Stimulated activated CD4-positive, alpha-beta T cell treated with anti-CD3 and anti-CD28 coated beads, Interleukin-1b, Interleukin-23, amount 100 ng/mL, for 48 hours (primary cell): Measurements from ENCODE around the gene SPPL2C.

Experiments used
- DNase-seq: peaks from one replicate; pipeline ENCODE4 v3.0.0-alpha.2; 2020

SPPL2C gene

GRCh38 chr17:45844695-45845375 lies at the start of gene SPPL2C:
SPPL2C (plus strand) TSS chr17:45844881; CDS start chr17:45844907, 26 bp downstream.
- DNase-seq: no peak

DNA sequence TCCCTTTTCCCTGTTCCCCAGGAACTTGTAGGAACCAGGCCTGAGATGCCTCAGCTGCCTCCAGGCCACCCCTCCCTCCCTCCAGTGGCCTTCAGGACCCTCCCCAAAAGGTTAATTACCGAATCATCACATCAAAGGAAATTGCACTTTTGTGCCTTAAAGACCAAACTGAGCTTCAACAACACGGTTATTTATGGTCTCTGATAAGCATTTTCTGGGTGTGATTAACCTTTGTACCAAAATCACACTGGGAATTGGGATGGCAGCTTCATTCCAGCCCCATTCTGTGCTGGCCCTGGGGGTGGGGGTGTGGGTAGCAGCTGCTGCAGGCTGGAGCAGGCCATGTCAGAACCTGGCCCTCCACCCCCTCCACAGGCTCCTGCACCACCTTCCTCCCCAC lies 43.9 kb upstream of the SPPL2C start:
- DNase-seq: no peak

DNA sequence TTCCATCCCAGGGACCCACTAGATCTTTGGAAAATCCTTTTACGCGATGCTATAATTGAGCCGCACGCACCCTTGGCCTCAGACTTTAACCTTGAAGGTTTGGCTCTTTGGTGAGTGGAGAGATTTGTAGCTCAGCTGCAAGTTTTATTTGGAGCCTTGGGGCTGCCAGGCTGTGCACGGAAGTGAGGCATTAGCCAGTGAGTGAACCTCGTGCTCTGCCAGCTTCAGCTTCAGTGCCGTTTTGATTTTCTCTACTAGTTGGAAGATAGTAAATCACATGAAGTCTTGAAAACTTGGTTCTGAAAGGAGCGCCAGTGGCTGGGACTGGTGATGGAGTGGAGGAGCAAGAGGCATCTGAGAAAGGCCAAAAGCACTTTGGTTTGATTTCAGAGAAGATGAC lies 43.3 kb upstream of the SPPL2C start:
- DNase-seq: no peak

DNA sequence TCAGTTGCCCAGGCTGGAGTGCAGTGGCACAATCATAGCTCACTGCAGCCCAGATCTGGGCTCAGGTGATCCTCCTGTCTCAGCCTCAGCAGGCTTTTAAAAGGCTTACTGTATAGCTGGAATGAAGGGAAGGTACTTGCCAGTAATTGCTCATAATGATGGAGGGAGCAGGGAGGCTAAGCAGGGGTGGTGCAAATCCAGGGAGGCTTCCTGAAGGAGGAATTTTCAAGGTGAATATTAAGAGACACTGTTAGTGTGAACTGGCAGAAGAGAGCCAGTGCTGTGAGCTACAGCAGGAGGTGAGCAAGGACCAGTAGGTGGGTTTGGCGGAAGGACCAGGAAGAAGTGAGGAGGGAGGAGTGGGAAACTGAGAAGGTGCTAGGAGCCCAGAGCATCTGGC lies 35.8 kb upstream of the SPPL2C start:
- DNase-seq: no peak

DNA sequence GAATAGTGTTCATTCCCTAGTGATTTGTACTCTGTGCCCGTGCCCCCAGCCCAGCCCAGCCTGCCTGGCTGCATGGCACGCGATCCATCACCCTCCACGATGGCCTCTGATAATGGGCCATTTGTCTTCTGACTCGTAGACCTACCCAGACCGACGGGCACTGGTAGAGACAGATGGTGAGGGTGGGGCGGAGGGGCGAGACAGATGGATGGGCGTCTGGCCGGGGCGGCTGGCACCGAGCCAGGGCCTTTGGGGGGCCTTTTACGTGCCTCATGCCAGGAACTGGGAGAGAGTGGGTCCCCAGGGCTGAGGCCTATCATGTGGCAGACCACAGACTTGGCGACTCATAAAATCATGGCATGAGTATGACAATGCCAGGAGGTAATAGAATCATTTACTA lies 35.2 kb upstream of the SPPL2C start:
- no peak for DNase-seq

- DNase-seq: no peak
Observed at GRCh38 chr17:45812102-45812501, 32.6 kb upstream of the SPPL2C start.

GRCh38 chr17:45813048-45813725 lies 31.5 kb upstream of the SPPL2C start:
- no peak for DNase-seq

- no peak for DNase-seq
Observed at GRCh38 chr17:45814622-45815606, 29.8 kb upstream of the SPPL2C start.

DNA sequence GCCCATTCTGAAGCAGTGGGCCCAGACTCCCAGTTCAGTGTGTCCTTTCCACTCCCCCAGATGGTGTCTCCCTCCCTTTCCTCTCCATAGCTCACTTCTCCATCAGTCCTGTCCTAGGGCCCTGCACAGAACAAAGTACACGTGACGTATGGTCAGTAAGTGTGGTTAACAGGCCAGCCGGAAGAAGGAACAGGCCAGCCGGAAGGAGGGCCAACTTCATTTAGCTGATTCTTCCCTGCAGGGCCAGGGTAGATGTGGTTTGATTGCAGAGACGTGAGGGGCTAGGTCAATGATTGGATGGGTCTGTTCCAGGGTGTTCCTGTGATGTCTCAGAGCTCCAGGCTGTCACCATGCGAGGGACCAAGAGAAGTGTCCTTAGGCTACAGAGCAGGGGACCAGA lies 28.9 kb upstream of the SPPL2C start:
- DNase-seq: no peak

DNA sequence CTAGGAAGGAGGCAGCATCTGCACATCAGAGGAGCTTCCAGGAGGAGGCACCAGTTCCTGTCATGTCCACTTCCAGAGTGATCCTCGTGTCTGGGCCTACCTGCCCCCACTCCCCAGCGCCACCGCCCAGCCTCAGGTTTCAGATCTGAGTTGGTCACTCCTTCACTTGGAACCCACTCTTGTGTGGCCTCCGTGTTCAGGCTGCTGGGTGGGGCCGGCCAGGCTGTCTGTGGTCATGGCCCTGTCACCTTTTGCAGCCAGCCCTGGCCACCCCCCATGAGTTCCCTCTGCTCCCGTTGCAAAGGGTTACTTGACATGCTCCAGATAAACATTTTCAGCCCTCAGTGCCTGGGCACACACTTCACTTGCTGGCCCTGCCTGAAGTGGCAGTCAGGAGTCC lies 26.6 kb upstream of the SPPL2C start:
- DNase-seq: no peak

DNA sequence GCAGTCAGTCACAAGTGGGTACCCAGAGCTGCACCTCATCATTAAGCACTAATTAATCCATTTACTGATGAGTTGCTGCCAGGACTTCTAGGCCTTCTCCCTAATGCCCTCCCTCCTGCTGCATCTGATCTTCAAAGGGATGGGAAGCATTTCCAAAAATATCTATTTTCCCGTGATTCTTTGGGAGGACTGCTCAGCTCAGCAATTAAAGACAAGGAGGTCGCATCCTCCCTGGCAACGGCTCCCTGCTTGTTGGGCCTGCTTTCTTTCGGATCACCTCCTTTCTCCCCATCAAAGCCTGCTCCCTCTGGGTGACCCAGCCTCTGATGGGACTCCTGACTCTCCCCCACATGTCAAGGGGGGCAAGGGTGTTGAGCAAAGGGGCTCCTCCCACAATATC lies 26.0 kb upstream of the SPPL2C start:
- DNase-seq: no peak

GRCh38 chr17:45819632-45820031 lies 25.0 kb upstream of the SPPL2C start:
- no peak for DNase-seq

DNA sequence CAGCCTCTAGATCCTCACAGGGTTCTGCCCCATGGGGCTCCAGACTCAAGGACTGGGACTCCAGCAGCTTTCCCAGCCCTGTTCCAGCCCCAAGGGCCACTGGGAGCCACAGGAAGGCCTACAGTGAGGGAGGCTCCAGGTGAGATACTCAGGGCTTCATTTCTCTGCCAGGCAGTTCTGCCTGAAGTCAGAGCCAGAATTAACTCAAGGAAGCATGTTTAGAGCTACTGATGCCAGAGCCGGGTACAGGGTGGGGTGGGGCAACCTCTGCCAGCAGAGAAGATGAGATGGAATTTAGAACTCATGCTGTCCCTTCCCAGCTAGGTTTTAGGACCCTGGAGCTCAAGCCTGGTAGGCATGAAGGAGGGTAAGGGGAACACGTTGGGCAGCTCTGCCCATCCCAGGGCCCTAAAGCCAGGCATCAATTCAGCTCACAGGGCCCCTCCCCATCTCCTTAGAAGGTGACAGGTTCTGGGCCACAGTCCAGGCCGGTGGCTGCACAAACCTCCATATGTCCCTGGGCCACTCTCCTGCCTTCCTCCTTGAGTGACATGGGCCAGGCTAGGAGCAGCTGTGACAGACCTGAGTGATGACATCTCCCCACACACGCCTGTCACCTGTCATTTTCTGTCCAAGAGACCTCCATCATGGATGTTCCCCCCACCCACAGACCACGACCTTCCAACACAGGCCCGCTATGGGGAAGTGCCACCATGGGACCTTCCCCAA lies 24.5 kb upstream of the SPPL2C start:
- DNase-seq: no peak

GRCh38 chr17:45821147-45821546 lies 23.5 kb upstream of the SPPL2C start:
- DNase-seq: no peak

DNA sequence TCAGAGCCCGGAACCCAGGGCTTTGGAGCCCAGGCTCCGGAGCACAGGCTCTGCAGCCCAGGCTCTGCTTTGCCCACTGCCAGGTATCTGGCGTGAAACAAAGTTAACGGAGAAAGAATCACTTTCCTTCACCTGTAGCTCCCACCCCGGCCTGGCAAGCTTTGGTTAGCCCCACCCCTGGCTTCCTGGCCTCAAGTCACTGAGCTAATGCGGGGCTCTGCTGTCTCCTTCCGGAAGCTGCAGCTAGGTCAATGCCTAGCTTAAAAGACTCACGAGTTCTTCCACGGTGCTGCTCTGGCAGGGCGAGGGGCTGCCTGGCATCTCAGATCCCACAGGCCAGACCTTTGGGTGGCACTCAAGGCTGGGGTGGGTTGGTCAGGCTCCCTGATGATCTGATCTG lies 21.1 kb upstream of the SPPL2C start:
- no peak for DNase-seq

DNA sequence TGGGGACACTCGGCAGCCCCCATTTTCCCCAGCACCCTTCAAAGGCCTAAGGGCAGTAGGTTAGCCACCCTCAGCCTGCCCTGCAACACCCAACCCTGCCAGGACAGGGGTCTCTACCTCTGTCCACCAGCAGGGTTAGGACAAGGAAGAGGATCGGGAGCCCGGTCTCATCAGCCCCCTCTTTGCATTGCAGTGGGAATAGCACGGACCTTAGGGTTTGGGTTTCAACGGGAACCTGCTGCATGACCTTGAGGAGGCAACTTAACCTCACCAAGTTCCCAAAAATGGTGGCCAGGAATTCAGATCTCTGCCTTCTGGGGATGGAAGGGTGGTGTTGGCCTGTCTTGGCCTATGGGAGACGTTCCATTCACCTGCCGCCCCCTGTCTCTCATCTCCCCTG lies 20.2 kb upstream of the SPPL2C start:
- no peak for DNase-seq

- no peak for DNase-seq
Observed at GRCh38 chr17:45824901-45825492, 19.7 kb upstream of the SPPL2C start.

DNA sequence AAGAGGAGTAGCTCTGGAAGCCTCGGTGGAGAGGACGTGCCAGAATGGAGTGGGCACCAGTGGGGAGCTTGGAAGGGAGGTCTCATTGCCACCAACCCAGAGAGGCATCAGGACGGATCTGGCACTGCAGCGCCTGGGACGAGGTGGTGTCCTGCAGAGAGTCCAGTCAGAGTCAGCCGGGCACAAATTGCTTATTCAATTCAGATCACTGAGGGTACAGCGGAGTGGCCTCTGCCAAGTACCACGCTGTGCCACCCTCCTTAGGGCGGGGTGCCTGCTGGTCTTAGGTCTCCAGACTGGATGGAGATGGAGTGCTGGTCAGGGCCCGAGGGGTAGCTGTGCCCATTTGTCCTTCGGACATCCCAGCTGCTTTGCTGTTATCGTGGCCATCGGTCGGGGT lies 18.9 kb upstream of the SPPL2C start:
- DNase-seq: no peak

DNA sequence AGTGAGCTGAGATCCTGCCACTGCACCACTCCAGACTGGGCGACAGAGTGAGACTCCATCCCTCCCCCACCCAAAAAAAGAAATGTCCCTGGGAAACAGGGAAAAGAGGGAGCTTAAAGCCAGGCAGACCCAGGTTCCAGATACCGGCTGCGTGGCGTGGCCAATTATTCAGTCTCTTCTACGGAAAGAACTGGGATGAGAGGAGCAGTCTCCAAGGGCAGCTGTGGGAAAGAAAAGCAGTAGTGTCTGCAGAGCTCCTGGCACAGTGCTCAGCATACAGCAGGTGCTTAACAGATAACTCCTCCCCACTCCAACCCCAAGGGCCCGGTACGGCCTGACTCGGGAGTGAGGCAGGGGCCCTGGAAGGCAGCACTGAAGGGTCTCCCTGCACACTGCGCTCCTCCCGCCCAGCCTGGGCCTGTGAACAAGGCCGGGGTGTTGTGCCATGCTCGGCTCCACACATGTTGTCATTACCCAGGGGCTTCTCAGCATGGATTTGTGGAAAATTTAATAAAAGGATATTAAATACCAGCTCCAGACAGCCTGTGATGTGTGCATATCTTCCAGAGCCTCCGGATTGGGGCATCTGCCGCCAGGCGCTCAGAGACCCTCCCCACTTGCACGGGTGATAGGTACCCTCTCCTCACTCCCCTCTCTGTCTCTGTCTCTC lies 17.6 kb upstream of the SPPL2C start:
- no peak for DNase-seq

- DNase-seq: no peak
Observed at GRCh38 chr17:45828171-45828570, 16.5 kb upstream of the SPPL2C start.

GRCh38 chr17:45828582-45829133 lies 16.0 kb upstream of the SPPL2C start:
- no peak for DNase-seq

GRCh38 chr17:45833920-45834319 lies 10.8 kb upstream of the SPPL2C start:
- DNase-seq: no peak
